ENCODE data around the gene ZNF618.
"Not testable (repeated sequence)": the region's sequence is repeated elsewhere in the genome, so short reads cannot be mapped to it uniquely, and the experiment has no call there.

Gene ZNF618

GRCh38 chr9:114034661-114035062 is 158.6 kb downstream of the ZNF618 start:
- Histone ChIP-seq H3K27me3 (no peaks in the 10 kb centered on the region), H3K36me3 (peaks cover 100% of the 10 kb centered on the region), H4K20me1 (no peaks in the 10 kb centered on the region), H3K4me2 (peak overlapping the region; percentile 36; the same call in 1 of the 2 replicates), H3K9me3 (0 out of 2 replicates have a peak, but pooled peaks cover 3% of the 10 kb centered on the region), H3K27ac (peak overlapping the region; percentile 70), H3K4me1 (peaks cover 58% of the 10 kb centered on the region), H3K4me3 (no peak overlapping the region), H3K9ac (0 out of 2 replicates have a peak overlapping the region, but pooled peaks have one; percentile 48)
- TF ChIP-seq Cebpa-rat (IDR thresholded peaks at IDR 0.05), result no peak

- peaks cover 10% of the 10 kb centered on the region for H3K9me3 ChIP-seq
- no peak for TF ChIP-seq Cebpa-rat (IDR thresholded peaks at IDR 0.05)
- H3K9ac ChIP-seq, result peak overlapping the region; percentile 48
- H3K4me2 ChIP-seq, result peak overlapping the region; percentile 36
- H4K20me1 ChIP-seq, result no peaks in the 10 kb centered on the region
- H3K4me3 ChIP-seq, result no peak overlapping the region
- H3K4me1 ChIP-seq, result peaks cover 51% of the 10 kb centered on the region
- H3K27ac ChIP-seq, result peak overlapping the region; percentile 70
- H3K36me3 ChIP-seq, result peaks cover 100% of the 10 kb centered on the region
- no peaks in the 10 kb centered on the region for H3K27me3 ChIP-seq
Observed at GRCh38 chr9:114035221-114035844, 159.2 kb downstream of the ZNF618 start.

GRCh38 chr9:114035845-114036801 is 160.0 kb downstream of the ZNF618 start:
- H3K4me1 ChIP-seq, result peaks cover 48% of the 10 kb centered on the region
- H3K27me3 ChIP-seq, result no peaks in the 10 kb centered on the region
- H3K9me3 ChIP-seq, result peaks cover 11% of the 10 kb centered on the region
- H3K4me3 ChIP-seq, result no peak overlapping the region
- H3K36me3 ChIP-seq, result peaks cover 92% of the 10 kb centered on the region
- H3K4me2 ChIP-seq, result no peak overlapping the region
- H3K27ac ChIP-seq, result peak overlapping the region; percentile 70; the same call in 1 of the 2 replicates
- H3K9ac ChIP-seq, result 0 out of 2 replicates have a peak overlapping the region, but pooled peaks have one; percentile 48
- no peaks in the 10 kb centered on the region for H4K20me1 ChIP-seq
- TF ChIP-seq Cebpa-rat (IDR thresholded peaks at IDR 0.05), result no peak

- Histone ChIP-seq H4K20me1 (no peaks in the 10 kb centered on the region), H3K9me3 (peaks cover 11% of the 10 kb centered on the region), H3K4me3 (no peak overlapping the region), H3K9ac (no peak overlapping the region), H3K4me2 (no peak overlapping the region), H3K36me3 (peaks cover 84% of the 10 kb centered on the region), H3K4me1 (peaks cover 37% of the 10 kb centered on the region), H3K27ac (no peak overlapping the region), H3K27me3 (no peaks in the 10 kb centered on the region)
- TF ChIP-seq Cebpa-rat (IDR thresholded peaks at IDR 0.05), result no peak
Observed at GRCh38 chr9:114037249-114037648, 161.1 kb downstream of the ZNF618 start.

GRCh38 chr9:114037961-114038723 is 162.0 kb downstream of the ZNF618 start:
- Histone ChIP-seq H3K27ac (peak overlapping the region; percentile 8; the same call in 1 of the 2 replicates), H3K4me2 (no peak overlapping the region), H4K20me1 (no peaks in the 10 kb centered on the region), H3K4me3 (no peak overlapping the region), H3K4me1 (peaks cover 30% of the 10 kb centered on the region), H3K36me3 (peaks cover 84% of the 10 kb centered on the region), H3K9me3 (peaks cover 11% of the 10 kb centered on the region), H3K27me3 (no peaks in the 10 kb centered on the region), H3K9ac (no peak overlapping the region)
- no peak for TF ChIP-seq Cebpa-rat (IDR thresholded peaks at IDR 0.05)

- Histone ChIP-seq H3K4me3 (no peak overlapping the region), H3K9ac (no peak overlapping the region), H3K27me3 (no peaks in the 10 kb centered on the region), H3K9me3 (peaks cover 11% of the 10 kb centered on the region), H3K36me3 (peaks cover 84% of the 10 kb centered on the region), H3K27ac (no peak overlapping the region), H3K4me1 (peaks cover 27% of the 10 kb centered on the region), H4K20me1 (no peaks in the 10 kb centered on the region), H3K4me2 (no peak overlapping the region)
- no peak for TF ChIP-seq Cebpa-rat (IDR thresholded peaks at IDR 0.05)
Observed at GRCh38 chr9:114038724-114039313, 162.7 kb downstream of the ZNF618 start.

GRCh38 chr9:114039484-114039883 is 163.4 kb downstream of the ZNF618 start:
- Histone ChIP-seq H3K4me1 (peaks cover 20% of the 10 kb centered on the region), H3K4me2 (no peak overlapping the region), H3K4me3 (no peak overlapping the region), H3K9me3 (peaks cover 11% of the 10 kb centered on the region), H3K9ac (no peak overlapping the region), H3K27me3 (no peaks in the 10 kb centered on the region), H3K36me3 (peaks cover 80% of the 10 kb centered on the region), H4K20me1 (no peaks in the 10 kb centered on the region), H3K27ac (no peak overlapping the region)
- TF ChIP-seq Cebpa-rat (IDR thresholded peaks at IDR 0.05), result no peak

GRCh38 chr9:114043660-114044059 is 167.6 kb downstream of the ZNF618 start:
- H4K20me1 ChIP-seq, H3K4me2 ChIP-seq, H3K4me3 ChIP-seq, H3K27ac ChIP-seq, H3K9ac ChIP-seq, H3K27me3 ChIP-seq: not testable (repeated sequence)
- Histone ChIP-seq H3K9me3 (peaks cover 11% of the 10 kb centered on the region), H3K4me1 (peaks cover 10% of the 10 kb centered on the region), H3K36me3 (peaks cover 56% of the 10 kb centered on the region)

GRCh38 chr9:114046237-114046755 is 170.2 kb downstream of the ZNF618 start:
- no peak for TF ChIP-seq Cebpa-rat (IDR thresholded peaks at IDR 0.05)
- H3K4me2 ChIP-seq, result no peak overlapping the region

More at GRCh38 chr9:114046237-114046755, 170.2 kb downstream of the ZNF618 start:
- no peaks in the 10 kb centered on the region for H3K27me3 ChIP-seq
- H4K20me1 ChIP-seq, result no peaks in the 10 kb centered on the region
- no peak overlapping the region for H3K27ac ChIP-seq
- no peak overlapping the region for H3K4me3 ChIP-seq
- peaks cover 22% of the 10 kb centered on the region for H3K4me1 ChIP-seq
- peaks cover 66% of the 10 kb centered on the region for H3K36me3 ChIP-seq
- H3K9ac ChIP-seq, result no peak overlapping the region
- H3K9me3 ChIP-seq, result no peaks in the 10 kb centered on the region; the same call in 1 of the 2 replicates

Measured in BLaER1 (cell line).